Right lobe of liver (tissue), 6 donors: Measurements from ENCODE around the gene SLC6A8. TPM values are rescaled to one million over a fixed set of nuclear protein-coding genes. Genes with fewer than 3 reads are reported as not detected.

Source experiments
- ATAC-seq, 4 donors: fragments of 200-7000 bp; cut with Tn5 transposase; one replicate each; pipeline ENCODE4 v1.9.1; 2020; ENCODE audit warnings: mild to moderate bottlenecking in 4 of 4, moderate library complexity in 4 of 4
- DNase-seq, 3 donors: peaks; one replicate each; pipeline ENCODE4 v3.0.0-alpha.2; 2020
- H3K27ac ChIP-seq, 3 donors: fragments of 200-600 bp; one replicate each; pipeline ENCODE4 v1.8.0; 2022
- H3K27me3 ChIP-seq, 2 donors: fragments of 200-600 bp; one replicate each; pipeline ENCODE4 v1.8.0; 2022
- H3K36me3 ChIP-seq, 4 donors: fragments of 200-600 bp; sonication (generic) in 1 of 4; one replicate each; pipeline versions ENCODE4 v1.5.1 to v1.8.0; 2017 to 2022; ENCODE audit warnings: control low read depth in 1 of 4
- H3K4me1 ChIP-seq, 4 donors: fragments of 200-600 bp; sonication (generic) in 1 of 4; one replicate each; pipeline versions ENCODE4 v1.5.1 to v1.8.0; 2017 to 2022; ENCODE audit warnings: control low read depth in 1 of 4
- H3K4me3 ChIP-seq, 3 donors: fragments of 200-600 bp; one replicate each; pipeline ENCODE4 v1.8.0; 2022
- H3K9me3 ChIP-seq, 4 donors: fragments of 200-600 bp; sonication (generic) in 1 of 4; one replicate each; pipeline versions ENCODE4 v1.5.1 to v1.8.0; 2017 to 2022; ENCODE audit warnings: control low read depth in 1 of 4
- CTCF ChIP-seq, 4 donors: fragments of 200-600 bp in 3 of 4; fragments of 450-650 bp in 1 of 4; IDR thresholded peaks; one replicate each; pipeline versions ENCODE4 v1.5.1 to v1.8.0; 2016 to 2022; ENCODE audit warnings: antibody characterized with exemption in 4 of 4, mild to moderate bottlenecking in 2 of 4
- POLR2A ChIP-seq: fragments of 450-650 bp; IDR thresholded peaks from one replicate; pipeline ENCODE4 v1.6.1; 2017; ENCODE audit warnings: antibody characterized with exemption, mild to moderate bottlenecking
- WGBS: methylation state at CpG from one replicate; pipeline ENCODE4 v1.1.6; 2018; ENCODE audit warnings: low coverage, low lambda C conversion rate; ENCODE audit not compliant: insufficient coverage; ENCODE audit errors: missing lambda C conversion rate; 5-methylcytosine and 5-hydroxymethylcytosine counted together
- intact Hi-C, 2 donors: fragments of 100-400 bp; cut with DNase I; formaldehyde crosslinking; loops; one replicate each; pipeline versions ENCODE4 v1.11.2 to v1.14.1; 2022
- total RNA-seq, 6 experiments: library from RNA; depleted of rRNA in 2 of 6; stranded (reverse); fragments of >200 nt in 2 of 6; fragmentation: NEBNext Ultra II Directional in 3 of 6; extraction: Animal tissue kit (Norgen Biotek cat#: 25700) in 3 of 6; gene quantifications; one replicate each; pipeline versions ENCODE4 v1.1.0 to v1.2.4, GENCODE V29; 2016 to 2023
- donor health status: DM: no; HTN: yes; CAD: no.
- donor health status: DM: no; HTN: no; CAD: no.
- donor health status: DM: no; HTN: no; CAD: no.
- donor health status: DM: no; HTN: yes; CAD: no.
- donor health status: DM: no; HTN: yes; CAD: no.

SLC6A8 gene
- total RNA-seq, 6 experiments from 2014 or later = 1.6 to 9.2 (median 2.9) TPM

GRCh38 chrX:153736871-153737441, 49.2 kb downstream of the SLC6A8 start:
- DNase-seq (peak in 1 of 3 donors; percentile 45), ATAC-seq (no peak)

GRCh38 chrX:153738056-153738605, 50.4 kb downstream of the SLC6A8 start:
- Histone ChIP-seq H3K36me3 (peaks cover 0 to 7% (median 0%) of the 10 kb centered on the region in 4 donors), H3K27me3 (no peaks in the 10 kb centered on the region), H3K27ac (no peak overlapping the region), H3K4me1 (no peaks in the 10 kb centered on the region), H3K4me3 (no peak overlapping the region), H3K9me3 (no peaks in the 10 kb centered on the region)
- intact Hi-C loops = no loop called here
- TF ChIP-seq POLR2A (no peak), CTCF (IDR thresholded peaks at IDR 0.05) (no peak)
- ATAC-seq = no peak
- no CpG with 5 or more reads among the region's 27 CpGs for WGBS
- DNase-seq = no peak

More at GRCh38 chrX:153736871-153737441, 49.2 kb downstream of the SLC6A8 start:
- TF ChIP-seq POLR2A (no peak), CTCF (IDR thresholded peaks at IDR 0.05) (no peak)
- H3K4me3 ChIP-seq = no peak overlapping the region
- no peaks in the 10 kb centered on the region for H3K9me3 ChIP-seq
- H3K27me3 ChIP-seq = no peaks in the 10 kb centered on the region
- H3K4me1 ChIP-seq = no peaks in the 10 kb centered on the region
- WGBS = no CpG with 5 or more reads among the region's 15 CpGs
- peaks cover 0 to 7% (median 0%) of the 10 kb centered on the region in 4 donors for H3K36me3 ChIP-seq
- H3K27ac ChIP-seq = no peak overlapping the region
- intact Hi-C loops = no loop called here

- intact Hi-C loops = no loop called here
- ATAC-seq (peak in 1 of 4 donors; percentile 20), DNase-seq (no peak)
- TF ChIP-seq POLR2A (no peak), CTCF (IDR thresholded peaks at IDR 0.05) (no peak)
- no peaks in the 10 kb centered on the region for H3K27me3 ChIP-seq
- no peak overlapping the region for H3K27ac ChIP-seq
- no peak overlapping the region for H3K4me3 ChIP-seq
- peaks cover 0 to 7% (median 0%) of the 10 kb centered on the region in 4 donors for H3K36me3 ChIP-seq
- H3K9me3 ChIP-seq = no peaks in the 10 kb centered on the region
- 74% methylated on average over 4 of the region's 29 CpGs for WGBS
- no peaks in the 10 kb centered on the region for H3K4me1 ChIP-seq
Observed at GRCh38 chrX:153739754-153740486, 52.2 kb downstream of the SLC6A8 start.

GRCh38 chrX:153740631-153741222, 53.0 kb downstream of the SLC6A8 start:
- Histone ChIP-seq H3K36me3 (peaks cover 0 to 7% (median 0%) of the 10 kb centered on the region in 4 donors), H3K9me3 (no peaks in the 10 kb centered on the region), H3K4me1 (no peaks in the 10 kb centered on the region), H3K4me3 (no peak overlapping the region), H3K27ac (no peak overlapping the region), H3K27me3 (no peaks in the 10 kb centered on the region)
- TF ChIP-seq CTCF (IDR thresholded peaks at IDR 0.05) = no peak
- no peak for TF ChIP-seq POLR2A
- intact Hi-C loops = no loop called here
- DNase-seq (no peak), ATAC-seq (no peak)
- 83% methylated on average over 2 of the region's 16 CpGs for WGBS
